Stimulated activated CD8-positive, alpha-beta memory T cell treated with anti-CD3 and anti-CD28 coated beads, Interleukin-4, amount 100 ng/mL, for 48 hours (primary cell): ENCODE measurements around the gene PLXNA2.

Experiments
- DNase-seq: peaks from one replicate; pipeline ENCODE4 v3.0.0-alpha.2; 2020

Gene PLXNA2

DNA sequence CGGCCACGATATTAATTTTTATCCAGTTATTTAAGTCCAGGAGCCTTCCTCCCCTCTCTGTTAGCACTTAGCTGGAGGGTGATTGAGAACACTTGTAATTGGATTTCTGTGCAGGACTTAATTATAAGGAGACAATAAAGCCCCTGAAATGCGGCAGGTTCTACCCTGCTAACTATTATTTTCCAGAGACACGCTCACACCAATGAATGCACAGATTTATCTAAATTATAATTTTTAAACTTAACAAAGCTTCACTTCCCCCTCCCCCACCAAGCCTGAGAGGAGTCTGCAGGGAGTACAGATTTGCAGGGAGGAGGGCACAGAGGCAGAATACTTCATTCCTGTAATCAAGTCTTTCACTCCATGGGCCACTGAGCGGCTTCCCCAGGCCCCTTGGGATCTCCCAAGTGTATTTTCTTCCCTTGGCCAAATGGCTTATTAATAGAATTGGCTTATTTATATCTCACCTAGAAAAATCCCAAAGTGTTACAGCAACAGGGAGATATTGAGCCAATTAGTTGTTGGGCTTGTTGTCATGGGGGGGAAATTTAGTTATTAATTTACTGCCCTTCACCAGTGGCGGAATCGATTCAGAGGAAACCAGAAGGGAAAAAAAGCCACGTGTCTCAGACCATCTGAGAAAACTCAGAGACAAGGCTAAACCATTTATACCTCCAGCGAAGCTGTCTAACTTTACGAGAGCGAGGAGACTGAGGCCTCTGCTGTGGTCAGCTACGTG is 234.3 kb downstream of the PLXNA2 start:
- no peak for DNase-seq

DNA sequence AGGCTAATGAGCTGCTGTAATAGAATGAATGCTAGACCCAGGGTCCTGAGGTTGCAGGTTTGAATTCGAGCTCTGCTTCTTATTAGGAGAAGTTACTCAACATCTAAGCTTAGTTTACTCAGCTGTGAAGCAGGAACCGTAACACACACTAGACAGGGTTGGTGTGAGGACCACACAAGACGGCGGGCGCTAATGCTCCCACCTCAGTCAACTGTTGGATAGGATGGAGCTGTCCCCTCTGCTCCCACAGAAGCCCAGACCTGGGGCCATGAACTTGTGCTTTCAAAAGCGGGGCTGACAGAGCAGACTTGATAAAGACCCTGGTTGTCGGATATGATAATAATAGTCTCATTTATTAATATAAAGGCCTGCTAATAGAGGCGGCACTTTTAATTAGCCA is 234.9 kb downstream of the PLXNA2 start:
- DNase-seq: no peak

DNA sequence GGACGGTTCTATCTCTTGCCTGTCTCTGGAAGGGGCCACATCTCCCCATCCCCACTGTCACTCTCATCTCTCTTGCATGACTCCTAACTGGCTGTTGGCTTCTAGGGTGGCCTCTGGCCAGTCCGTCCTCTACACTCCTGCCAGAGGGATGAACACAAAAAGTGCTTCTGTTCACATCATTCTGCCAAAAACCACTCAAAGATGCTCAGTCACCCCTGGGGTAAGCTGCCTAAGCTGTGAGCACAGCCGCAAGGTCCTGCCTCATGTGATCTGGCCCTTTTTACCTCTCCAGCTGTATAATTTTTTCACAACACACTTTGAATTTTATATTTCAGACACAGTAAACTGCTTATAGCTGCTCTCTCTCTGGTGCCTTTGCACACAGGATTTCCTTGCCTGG is 235.7 kb downstream of the PLXNA2 start:
- no peak for DNase-seq

DNA sequence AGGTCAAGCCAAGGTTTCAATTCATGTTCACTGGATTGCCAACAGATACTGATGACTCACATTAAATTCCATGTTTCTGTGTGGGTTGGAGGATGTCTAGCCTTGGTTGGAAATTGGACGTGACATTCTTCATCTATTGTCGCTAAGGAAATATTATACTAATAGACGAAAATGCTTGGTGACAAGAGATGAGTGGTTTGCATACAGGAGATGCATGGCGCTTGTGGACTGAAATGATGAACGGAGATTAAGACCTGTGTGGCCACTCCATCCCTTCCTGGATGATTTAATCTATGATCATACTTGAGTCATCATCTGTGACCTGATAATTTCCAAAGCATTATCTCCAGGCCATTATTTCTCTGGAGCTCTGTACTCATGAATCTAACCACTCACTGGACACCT is 236.2 kb downstream of the PLXNA2 start:
- no peak for DNase-seq

DNA sequence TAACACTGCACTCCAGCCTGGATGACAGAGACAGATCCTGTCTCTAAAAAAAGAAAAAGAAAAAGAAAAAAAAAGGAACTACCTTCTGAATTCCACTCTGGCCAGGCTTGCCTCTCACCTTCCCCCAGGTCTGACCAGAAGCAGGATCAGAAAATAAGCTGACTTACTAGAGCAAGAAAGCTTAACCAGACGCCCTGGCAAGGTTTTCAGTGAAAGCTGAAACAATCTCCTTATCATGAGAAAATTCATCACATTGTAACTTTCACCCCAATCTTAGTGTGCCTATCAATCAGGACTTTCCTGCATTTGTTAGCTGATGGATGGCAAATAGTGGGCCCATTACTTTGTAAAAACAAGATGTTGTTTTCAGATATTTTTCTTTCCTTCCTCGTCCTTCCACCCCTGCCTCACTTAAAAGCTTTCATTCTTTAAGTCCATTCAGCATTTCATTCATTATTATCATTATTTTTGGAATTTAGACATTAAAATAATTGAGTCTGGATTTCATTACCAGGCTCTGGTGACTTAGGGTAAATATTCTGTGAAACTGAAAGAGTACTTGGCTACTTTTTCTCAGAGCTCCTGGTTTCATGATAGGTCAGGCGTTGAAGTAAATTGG is 236.8 kb downstream of the PLXNA2 start:
- DNase-seq: no peak

DNA sequence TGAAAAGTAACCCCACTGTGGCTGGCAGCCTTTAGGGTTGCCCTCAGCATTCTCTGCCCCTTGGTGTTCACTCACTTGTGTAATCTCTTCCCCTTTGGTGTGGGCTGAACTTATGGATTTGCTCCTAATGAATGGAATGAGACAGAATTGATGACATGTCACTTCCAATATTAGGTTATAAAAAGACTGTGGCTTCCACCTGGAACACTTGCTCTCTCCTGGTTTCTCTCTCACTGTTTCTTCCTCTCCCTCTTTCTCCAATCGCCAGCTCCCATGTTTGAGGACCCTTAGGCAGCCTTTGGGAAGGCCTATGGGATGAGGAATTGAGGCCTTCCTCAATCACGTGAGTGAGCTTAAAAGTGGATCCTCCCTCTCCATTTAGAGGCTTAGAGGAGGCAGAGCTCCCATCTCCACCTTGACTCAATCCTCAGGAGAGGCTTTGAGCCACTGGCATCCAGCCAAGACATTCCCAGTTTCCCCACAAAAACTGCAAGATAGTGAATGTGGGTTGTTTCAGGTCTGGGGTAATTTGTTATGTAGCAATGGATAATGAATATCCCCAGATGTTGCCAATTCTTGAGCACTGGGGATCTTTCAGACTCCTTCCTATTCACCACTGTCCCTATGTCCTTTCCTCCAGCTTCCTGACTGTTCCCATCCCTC is 237.8 kb downstream of the PLXNA2 start:
- DNase-seq: no peak

DNA sequence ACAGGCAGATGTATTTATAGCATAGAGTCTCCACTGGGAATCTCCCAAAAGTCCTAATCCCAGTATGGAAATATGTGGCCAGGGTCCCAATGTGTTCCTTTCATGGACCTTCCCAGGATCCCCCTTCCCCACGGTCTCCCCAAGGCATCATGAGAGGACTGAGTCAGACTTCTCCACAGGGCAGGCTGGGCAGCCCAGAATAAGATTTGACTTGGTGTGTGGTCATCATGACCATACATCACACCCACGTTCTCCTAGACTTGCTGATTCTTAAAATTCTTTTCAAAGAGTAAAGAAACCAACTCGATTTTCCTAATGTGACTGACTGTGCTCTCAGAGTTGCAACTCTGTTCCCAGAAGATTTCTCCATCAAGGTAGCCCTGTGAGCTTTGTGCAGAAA is 239.3 kb downstream of the PLXNA2 start:
- no peak for DNase-seq

DNA sequence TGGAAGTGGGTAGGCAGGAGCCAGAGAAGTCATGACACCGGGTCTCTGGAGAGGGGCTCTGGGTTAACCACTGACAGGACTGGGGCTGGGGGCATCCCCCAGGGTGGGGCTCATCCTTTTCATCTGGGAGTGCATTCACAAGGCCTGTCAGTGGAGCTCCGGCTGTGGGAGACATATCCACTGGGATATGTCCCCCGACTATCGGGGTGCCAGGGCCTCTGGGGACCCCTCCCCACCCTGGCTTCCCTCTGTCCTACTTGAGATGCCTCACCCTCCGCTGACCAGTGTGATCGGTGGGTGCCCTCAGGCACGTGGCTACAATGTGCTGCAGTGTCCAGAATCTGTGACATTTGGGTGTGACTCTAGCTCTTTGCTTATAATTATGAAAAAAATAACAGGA is 240.9 kb downstream of the PLXNA2 start:
- DNase-seq: no peak

DNA sequence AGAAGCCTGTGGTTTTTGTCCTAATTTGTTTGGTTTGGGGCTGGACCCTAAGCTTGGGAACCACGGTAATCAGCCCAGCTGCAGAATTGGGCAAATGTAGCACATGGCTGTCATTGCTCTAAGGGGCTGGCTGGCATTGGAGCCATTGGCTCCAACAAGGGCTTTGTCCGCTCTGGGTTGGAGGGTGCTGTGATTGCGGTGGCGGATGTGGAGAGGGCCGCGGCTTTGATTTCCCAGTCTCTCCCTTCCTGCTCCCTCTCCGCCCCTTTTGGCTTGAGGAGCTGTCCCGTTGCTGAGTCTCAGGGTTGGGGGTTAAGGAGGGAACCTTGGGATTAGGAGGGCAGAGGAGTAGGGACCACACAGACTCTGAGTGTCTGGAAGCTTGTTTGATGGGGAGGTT is 241.5 kb downstream of the PLXNA2 start:
- no peak for DNase-seq

DNA sequence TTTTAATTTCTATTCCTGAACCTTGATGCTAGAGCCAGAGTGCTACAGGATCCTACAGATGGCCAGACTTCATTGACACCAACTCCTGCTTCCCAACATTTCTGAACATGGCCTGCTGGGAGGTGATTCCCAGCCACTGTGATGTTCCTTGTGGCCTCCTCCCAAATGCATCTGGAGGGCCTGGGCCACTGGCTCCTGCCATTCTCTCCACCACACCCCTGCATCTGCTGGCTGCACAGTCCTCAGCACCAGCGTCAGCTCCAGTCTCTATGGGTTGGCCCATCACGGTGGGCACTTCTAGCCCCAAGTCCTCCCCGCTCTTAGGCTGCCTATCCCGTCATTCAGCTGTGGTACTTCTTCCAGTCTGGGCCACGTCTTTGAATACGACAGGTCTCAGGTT is 242.1 kb downstream of the PLXNA2 start:
- no peak for DNase-seq

DNA sequence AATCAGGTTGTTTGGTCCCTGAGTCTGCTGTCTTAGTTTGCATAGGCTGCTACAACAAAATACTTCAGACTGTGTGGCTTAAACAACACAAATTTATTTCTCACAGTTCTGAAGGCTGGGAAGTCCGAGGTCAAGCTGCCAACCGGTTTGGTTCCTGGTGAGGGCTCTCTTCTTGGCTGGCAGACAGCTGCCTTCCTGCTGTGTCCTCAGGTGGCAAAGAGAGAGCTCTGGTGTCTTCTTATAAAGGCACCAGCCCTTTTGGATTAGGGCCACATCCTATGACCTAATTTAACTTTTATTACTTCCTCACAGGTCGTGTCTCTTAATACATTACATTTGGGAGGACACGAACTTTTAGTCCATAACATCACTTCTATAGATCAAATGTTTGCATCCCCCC is 243.7 kb downstream of the PLXNA2 start:
- no peak for DNase-seq

DNA sequence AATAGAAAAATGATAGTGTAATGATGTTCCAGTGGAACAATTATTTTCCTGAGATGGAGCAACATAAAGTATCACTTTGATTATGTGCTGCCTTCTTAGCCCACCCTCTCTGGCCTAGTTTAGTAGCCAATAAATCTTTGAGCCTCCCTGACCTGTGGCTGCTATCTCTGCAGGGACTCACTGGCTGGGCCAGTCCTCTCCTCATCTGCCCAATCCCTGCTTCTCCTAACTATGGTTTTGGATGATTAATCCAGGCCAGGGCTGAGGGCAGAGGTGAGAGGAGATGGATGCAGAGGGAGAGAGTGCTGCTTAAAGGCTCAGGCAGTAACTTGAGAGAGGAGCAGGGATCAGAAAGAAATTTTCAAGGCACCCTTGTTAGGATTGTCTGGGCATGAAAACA is 244.2 kb downstream of the PLXNA2 start:
- no peak for DNase-seq

DNA sequence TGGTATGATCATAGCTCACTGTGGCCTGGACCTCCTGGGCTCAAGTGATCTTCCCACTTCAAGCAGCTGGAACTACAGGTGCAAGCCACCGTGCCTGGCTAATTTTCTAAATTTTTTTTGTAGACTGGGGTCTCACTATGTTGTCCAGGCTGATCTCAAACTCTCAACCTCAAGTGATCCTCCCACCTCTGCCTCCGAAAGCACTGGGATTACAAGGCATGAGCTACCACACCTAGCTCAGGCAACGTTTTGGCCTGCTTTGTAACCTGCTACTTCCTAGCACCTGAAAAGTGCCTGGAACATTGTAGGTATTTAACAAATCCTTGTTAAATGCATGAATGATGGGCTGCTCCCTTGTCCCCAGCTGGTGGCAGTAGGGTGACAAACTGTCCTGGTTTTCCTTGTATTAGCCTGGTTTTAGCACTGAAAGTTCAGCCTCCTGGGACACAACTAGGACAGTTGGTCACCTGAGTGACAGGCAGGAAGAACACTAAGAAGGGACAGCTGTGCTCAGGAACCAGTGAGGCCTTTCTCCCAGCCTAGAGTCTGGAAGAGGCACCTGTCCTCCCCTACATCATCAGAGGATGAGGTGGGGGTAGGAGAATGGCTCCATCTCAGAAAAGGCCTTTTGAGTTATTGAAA is 244.8 kb downstream of the PLXNA2 start:
- DNase-seq: no peak

DNA sequence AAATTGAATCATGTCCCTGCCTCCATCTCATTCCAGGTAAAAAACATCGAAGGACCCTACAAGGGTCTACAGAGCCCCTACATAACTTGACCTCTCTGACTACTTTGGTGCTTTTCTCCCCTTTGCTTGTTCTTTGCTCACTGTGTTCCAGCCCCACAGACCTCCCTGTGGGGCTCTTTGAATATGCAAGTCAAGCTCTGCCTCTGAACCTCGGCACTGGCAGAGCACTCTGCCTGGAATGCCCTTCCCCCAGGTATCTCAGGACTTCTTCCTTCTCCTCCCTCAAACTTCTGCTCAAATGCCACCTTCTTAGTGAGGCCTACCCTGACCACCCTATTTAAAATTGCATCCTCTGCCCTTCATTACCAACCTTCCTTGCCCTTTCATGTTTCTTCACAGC is 245.5 kb downstream of the PLXNA2 start:
- no peak for DNase-seq

DNA sequence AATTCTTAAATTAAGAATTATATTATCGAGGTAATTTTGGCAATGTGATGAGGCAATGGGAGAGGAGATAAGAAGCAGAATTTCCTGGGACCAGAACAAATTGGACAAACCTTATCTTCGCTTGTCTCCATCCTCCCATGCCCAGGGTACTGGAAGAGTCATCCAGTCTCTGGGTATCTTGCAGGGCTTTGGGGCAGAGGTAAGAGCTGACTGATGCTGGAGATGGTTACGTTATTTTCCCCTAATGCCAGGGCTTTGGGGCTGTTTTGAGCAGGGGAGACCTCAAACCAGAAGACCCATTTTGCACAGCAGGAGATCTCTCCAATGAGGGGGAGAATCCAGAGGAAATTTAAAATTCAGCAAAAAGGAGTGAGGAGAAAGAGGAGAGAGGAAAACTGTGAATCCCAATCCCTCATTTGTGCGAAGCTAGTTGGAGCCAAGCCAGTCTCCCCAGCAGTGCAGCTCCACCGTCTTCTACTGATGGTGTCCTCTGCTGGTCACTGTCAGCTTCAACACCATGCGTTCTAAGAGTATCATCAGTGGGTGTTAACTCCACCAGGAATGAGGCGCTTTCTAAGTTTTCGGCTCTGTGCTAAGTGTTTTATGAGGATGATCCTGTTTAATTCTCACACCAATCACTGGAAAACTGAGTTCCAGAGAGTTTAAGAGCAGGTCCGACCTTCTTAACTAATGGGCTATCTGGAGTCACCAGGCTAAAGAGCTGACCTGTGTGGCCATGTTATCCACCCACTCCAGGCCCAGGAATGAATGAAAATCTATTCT is 246.5 kb downstream of the PLXNA2 start:
- peak; percentile 68 for DNase-seq

DNA sequence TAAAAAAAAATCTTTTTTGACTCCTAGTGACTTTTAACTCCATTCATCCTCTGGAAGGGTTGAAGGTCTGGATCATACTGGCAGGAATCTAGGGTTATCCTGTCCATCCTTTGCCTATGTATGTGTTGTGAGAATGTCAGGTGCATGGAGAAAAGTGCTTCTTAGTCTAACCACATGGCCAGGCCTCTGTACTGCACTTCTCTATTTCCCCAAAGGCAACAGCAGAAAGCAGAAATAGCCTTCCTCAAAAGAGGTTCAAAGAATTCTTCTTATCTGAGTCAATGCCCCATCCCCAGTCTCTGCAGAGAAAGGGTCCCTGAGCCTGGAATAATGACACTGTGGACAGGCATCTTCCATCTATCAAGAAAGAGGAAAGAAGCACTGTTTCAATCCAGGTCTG is 247.5 kb downstream of the PLXNA2 start:
- no peak for DNase-seq

DNA sequence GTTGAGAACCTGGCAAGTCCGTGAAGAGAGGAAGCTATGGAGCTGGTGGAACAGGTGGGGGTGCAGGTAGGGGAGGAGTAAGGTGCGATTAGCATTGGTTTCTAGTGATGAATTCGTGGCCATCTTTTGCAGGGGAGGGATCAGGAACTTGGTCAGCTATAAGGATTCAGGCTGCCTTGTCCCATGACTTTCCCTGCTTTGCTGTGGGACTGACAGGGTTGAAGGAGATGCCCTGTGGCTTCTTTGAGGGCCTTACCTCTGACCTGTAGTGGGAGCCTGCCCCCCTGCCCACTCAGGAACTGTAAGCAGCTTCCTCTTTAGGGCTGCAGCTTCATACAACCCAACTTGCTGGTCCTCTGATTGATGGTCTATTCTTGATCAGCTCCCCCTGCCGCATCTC is 248.6 kb downstream of the PLXNA2 start:
- no peak for DNase-seq

DNA sequence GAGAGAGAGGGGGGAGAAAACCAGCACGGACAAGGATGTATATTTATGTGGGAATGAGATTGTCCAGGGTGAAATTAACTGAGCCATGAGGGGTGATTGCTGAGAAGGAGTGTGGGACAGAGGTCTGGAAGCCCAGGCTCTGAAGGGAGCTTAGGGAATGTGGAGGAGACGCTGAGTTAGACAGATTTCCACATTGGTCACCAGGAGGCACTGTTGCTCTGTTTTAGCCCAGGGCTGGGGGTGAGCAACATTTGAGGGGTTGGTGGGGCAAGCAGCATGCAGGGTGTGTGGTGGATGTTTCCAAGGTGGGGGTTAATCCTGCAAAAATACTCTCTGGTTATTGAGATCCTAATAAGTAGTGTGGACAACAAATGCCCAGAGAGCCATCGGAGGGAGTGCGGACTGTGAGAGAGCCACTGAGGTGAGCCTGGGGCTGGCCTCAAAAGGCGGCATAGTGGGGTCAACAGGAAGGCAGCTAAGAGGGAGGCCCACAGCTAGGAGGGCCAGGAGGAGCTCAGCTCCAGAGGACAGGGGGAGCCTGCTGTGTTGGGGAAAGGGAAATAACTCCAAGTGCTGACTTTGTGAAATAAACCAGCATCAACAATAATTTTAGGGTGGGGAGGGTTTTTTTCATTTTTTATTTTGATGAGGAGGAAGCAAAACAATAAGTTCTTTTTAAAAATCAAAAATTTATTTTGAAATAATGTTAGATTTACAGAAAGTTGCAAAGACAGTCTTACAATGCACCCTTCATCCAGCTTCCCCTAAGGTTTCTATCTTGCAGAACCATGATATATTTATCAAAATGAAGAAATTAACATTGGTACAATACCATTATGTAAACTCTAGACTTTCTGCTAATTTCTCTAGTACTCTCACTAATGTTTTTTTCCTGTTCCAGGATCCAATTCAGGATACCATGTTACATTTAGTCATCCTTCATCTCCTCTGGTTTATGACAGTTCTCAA is 250.4 kb downstream of the PLXNA2 start:
- DNase-seq: no peak

DNA sequence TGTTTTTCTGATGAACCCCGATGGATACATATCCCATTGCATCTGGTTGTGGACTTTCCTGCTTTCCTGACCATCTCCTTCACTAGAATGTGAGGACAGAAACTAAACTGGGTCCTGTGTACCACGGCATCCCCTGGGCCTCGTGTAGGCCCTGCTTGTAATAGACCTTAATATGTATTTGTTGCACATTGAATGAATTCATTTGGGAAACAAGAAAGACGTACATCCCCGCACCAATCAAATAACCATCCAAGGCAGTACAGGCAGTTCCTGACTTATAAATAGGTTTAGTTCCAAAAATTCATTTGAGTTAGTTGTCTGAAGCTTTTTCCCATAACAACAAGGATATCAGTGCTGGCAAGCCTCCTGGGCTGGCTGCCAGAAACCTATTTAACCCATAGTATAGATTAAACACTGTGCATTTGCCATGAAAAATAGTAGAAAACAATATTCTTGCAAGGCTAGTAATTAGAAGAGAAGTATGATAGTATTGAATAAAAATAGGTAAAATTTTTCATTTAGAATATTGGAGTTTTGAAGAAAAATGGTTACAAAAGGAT is 251.4 kb downstream of the PLXNA2 start:
- DNase-seq: no peak

DNA sequence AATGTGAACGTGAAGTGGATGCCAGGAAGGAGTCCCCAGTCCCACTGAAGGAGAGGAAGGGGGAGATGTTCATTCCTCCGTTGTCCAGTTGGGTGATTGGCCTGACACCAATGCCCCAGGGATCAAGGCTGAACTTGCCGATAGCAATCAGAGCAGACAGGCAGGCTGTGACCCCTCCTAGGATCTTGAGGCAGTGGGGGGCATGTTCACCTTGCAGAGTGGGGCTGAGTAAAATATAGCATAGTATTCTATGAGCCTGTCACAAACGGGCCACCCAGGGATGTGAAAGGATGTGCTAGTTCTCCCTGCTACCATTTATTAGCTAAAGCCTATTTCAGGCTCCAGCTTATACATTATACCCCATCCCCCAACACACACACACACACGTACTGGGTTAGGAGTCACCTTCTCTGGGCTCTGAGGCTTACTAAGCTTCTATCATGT is 252.6 kb downstream of the PLXNA2 start:
- no peak for DNase-seq

DNA sequence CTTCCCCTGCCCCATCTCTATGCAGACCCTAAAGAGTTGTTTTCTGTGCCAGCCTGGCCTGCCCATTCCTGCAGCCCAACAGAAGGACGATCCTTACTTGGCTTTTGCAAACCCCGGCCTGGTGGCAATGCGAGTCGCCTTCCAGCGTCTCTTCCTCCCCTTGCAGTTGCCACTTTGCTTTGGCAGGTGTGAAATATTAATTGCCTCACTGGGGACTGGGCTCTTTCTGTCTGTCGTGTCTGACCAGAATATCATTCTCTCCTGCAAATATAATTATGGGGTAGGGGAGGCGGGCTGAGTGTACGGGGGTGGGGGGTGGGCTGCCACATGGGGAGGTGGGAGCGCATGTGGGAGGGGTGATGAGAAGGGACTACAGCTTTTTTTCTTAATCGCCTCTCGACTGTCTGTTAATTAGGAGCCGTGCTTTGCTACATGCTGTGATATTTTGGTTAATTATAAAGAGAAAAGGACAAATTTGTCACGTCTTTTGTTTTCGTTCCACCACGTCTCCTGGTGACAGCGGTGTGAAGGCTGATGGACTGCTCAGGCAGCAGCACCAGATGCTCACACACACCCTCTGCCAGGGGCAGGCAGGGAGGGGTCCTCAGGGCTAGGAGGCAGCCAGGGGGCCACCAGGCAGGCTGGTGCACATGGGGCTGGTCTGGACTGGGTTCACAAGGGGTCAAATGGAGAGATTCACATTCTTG is 253.2 kb downstream of the PLXNA2 start:
- DNase-seq: no peak
